ENCODE data around the gene RPS3A. TPM values are rescaled to one million over a fixed set of nuclear protein-coding genes. Genes with fewer than 3 reads are reported as not detected.

RPS3A gene
- total RNA-seq (2021; ENCODE audit: unreplicated experiment) (2,446 TPM), Bru-seq, nascent RNA (percentile 100 among the genes with signal in this experiment), BruChase-seq, experiment 1, labeled RNA remaining after a 6-hour chase (percentile 100 among the genes with signal in this experiment), BruChase-seq, experiment 2, labeled RNA remaining after a 2-hour chase (percentile 99 among the genes with signal in this experiment)
- 2,521 and 2,877 TPM in 2 replicates for polyA plus RNA-seq (2012)
- long read RNA-seq, transcript RPS3A-201 (6 exons, 934 nt), result major isoform, 1,836 of 2,425 reads
- long read RNA-seq, transcript RPS3A-205 (6 exons, 674 nt), result minor isoform, 8 of 2,425 reads
- long read RNA-seq, partial matches to known transcripts, result 32 of 2,425 reads
- long read RNA-seq, other reads (novel, unspliced or antisense), result 543 of 2,425 reads

- CTCF ChIA-PET, result no interaction called here
- H2AFZ ChIP-seq (ENCODE audit: low read depth, low read length, poor library complexity, severe bottlenecking), result peak within 1 kb of the TSS; percentile 56
- peak within 1 kb of the TSS; percentile 69 to 95 for H3K4me3 ChIP-seq (replicated peaks in 1 of 2; ENCODE audit: low read depth in 1 of 2, low read length in 2 of 2)
- ATAC-seq, result peak; percentile 95
- H3K9me3 ChIP-seq (ENCODE audit: control insufficient read depth in 1 of 2, insufficient read depth in 1 of 2, low read depth in 1 of 2, low read length in 2 of 2), result no peaks in the 10 kb centered on the region
- peaks cover 26 to 46% of the 10 kb centered on the region in 2 experiments for H3K36me3 ChIP-seq (ENCODE audit: control insufficient read depth in 1 of 2, insufficient read depth in 2 of 2, low read length in 2 of 2)
- H3K79me2 ChIP-seq (ENCODE audit: insufficient read depth, low read length), result peaks cover 46% of the 10 kb centered on the region
- BruUV-seq (replicated peaks), result TSS peak; percentile 43
- peak within 1 kb of the TSS; percentile 92 for H3K27ac ChIP-seq (ENCODE audit: low read depth, low read length)
- POLR2A ChIA-PET, result no interaction called here
- H3K4me2 ChIP-seq (ENCODE audit: low read length), result peak within 1 kb of the TSS; percentile 90
- intact Hi-C loops (cut with micrococcal nuclease), result loop anchor here (1.0 kb wide), 1 partner anchor 83 kb away; no protein-coding TSS in a partner anchor
- RAD21 ChIA-PET (ENCODE audit: low non-redundant PET in 1 of 2, low total read pairs in 2 of 2, uncharacterized antibody in 2 of 2, unreplicated experiment in 2 of 2), result no interaction called here
- peaks cover 28% of the 10 kb centered on the region; the same call in 1 of the 2 replicates for H4K20me1 ChIP-seq (ENCODE audit: insufficient read depth)
- peak; percentile 99 for DNase-seq (ENCODE audit: low read depth, low spot score)
- H3K4me1 ChIP-seq (ENCODE audit: control insufficient read depth in 1 of 2, insufficient read depth in 2 of 2, low read length in 2 of 2), result peaks cover 3 to 22% of the 10 kb centered on the region in 2 experiments; a peak in 3 of 4 replicates
- H3K9me2 ChIP-seq (ENCODE audit: insufficient read depth), result no peaks in the 10 kb centered on the region
- no peaks in the 10 kb centered on the region for H3K27me3 ChIP-seq (ENCODE audit: insufficient read depth, low read length)
- H3K9ac ChIP-seq (ENCODE audit: low read length), result peak within 1 kb of the TSS; percentile 100
- TF ChIP-seq TCF7L2 (IDR thresholded peaks at IDR 0.05; ENCODE audit: borderline replicate concordance, extremely low read depth, insufficient read depth, insufficient read length), result peak; percentile 48
- no peak; the same call in 1 of the 2 replicates for TF ChIP-seq ATF3 (IDR thresholded peaks at IDR 0.05)
- TF ChIP-seq POLR2AphosphoS5 (IDR thresholded peaks at IDR 0.05; ENCODE audit: low read depth, low read length), result peak; percentile 98
- peak; percentile 69 to 80 (median 80) for TF ChIP-seq CTCF (IDR thresholded peaks at IDR 0.05 in 2 of 3, conservative IDR thresholded peaks at IDR 0.05 in 1 of 3; ENCODE audit: borderline replicate concordance in 1 of 3, insufficient read depth in 1 of 3, low read depth in 2 of 3, low read length in 2 of 3)
- peak; percentile 24; the same call in 1 of the 2 replicates for TF ChIP-seq JUND (IDR thresholded peaks at IDR 0.05)
- peak; percentile 87 for TF ChIP-seq ZFX (IDR thresholded peaks at IDR 0.05)
- TF ChIP-seq SRF (IDR thresholded peaks at IDR 0.05; ENCODE audit: low read depth), result peak; percentile 64; the same call in 1 of the 2 replicates
- peak; percentile 99 for TF ChIP-seq CBX3 (IDR thresholded peaks at IDR 0.05; ENCODE audit: low read depth)
- TF ChIP-seq SP1 (IDR thresholded peaks at IDR 0.05; ENCODE audit: low read depth), result peak; percentile 96
- peak; percentile 98 for TF ChIP-seq ELF1 (IDR thresholded peaks at IDR 0.05; ENCODE audit: borderline replicate concordance, low read depth)
- TF ChIP-seq SIN3A (IDR thresholded peaks at IDR 0.05; ENCODE audit: low read depth), result peak; percentile 88
- peak; percentile 89 for TF ChIP-seq YY1 (IDR thresholded peaks at IDR 0.05; ENCODE audit: extremely low read depth, insufficient replicate concordance, low read depth, low read length)
- TF ChIP-seq REST (IDR thresholded peaks at IDR 0.05; ENCODE audit: low read depth), result no peak
- TF ChIP-seq POLR2A (IDR thresholded peaks at IDR 0.05; ENCODE audit: borderline replicate concordance, extremely low read depth, insufficient read depth, insufficient read length), result peak; percentile 82
- TF ChIP-seq MAX (IDR thresholded peaks at IDR 0.05), result peak; percentile 95
- TF ChIP-seq EZH2 (IDR thresholded peaks at IDR 0.05), result no peak
- peak; percentile 24; the same call in 1 of the 2 replicates for TF ChIP-seq RAD21 (IDR thresholded peaks at IDR 0.05; ENCODE audit: low read depth)
- TF ChIP-seq FOSL1 (IDR thresholded peaks at IDR 0.05; ENCODE audit: low read depth), result no peak
Measured at GRCh38 chr4:151099229-151099975, at the start of gene RPS3A. RPS3A (plus strand) TSS chr4:151099628; CDS start chr4:151099653, 25 bp downstream.

All from HCT116 (cell line).